CD4-positive, alpha-beta T cell (primary cell): ENCODE data around the gene EPHA1. TPM values are rescaled to one million over a fixed set of nuclear protein-coding genes. Genes with fewer than 3 reads are reported as not detected.

ENCODE experiments used
- ATAC-seq: fragments of 200-7000 bp; cut with Tn5 transposase; one replicate; pipeline ENCODE4 v1.10.0; 2022; ENCODE audit warnings: mild to moderate bottlenecking; ENCODE audit not compliant: poor library complexity
- CTCF ChIA-PET: fragments of 350-600 bp; sonication (Branson Sonifier 250); formaldehyde crosslinking; loops from one replicate; lab custom pipeline; 2021; ENCODE audit warnings: antibody characterized with exemption, inconsistent platforms; lab: Charles Lee
- POLR2A ChIA-PET: fragments of 350-600 bp; sonication (Branson Sonifier 250); formaldehyde crosslinking; loops from one replicate; lab custom pipeline; 2021; ENCODE audit warnings: antibody characterized with exemption, inconsistent platforms; lab: Charles Lee
- DNase-seq, 14 experiments: peaks; one replicate each; pipeline ENCODE4 v3.0.0-alpha.2; 2013 to 2020; ENCODE audit warnings: mixed read lengths in 2 of 14
- H3K27ac ChIP-seq, 2 donors: one replicate each; pipeline versions ENCODE4 v1.5.1 to v1.7.0; 2013; ENCODE audit warnings: low read length in 2 of 2, low read depth in 1 of 2, mild to moderate bottlenecking in 1 of 2
- H3K27me3 ChIP-seq, 2 experiments: 1 replicate in 1 of 2; 2 replicates in 1 of 2; pipeline versions ENCODE4 v1.6.1 to v1.7.0; 2013; ENCODE audit warnings: low read length in 2 of 2, control low read depth in 1 of 2, mild to moderate bottlenecking in 1 of 2, moderate library complexity in 1 of 2; ENCODE audit not compliant: insufficient read depth in 2 of 2, control insufficient read depth in 1 of 2
- H3K36me3 ChIP-seq: one replicate; pipeline ENCODE4 v1.6.1; 2013; ENCODE audit warnings: low read length, control low read depth; ENCODE audit not compliant: insufficient read depth
- H3K4me1 ChIP-seq: one replicate; pipeline ENCODE4 v1.6.1; 2013; ENCODE audit warnings: low read length, control low read depth; ENCODE audit not compliant: insufficient read depth
- H3K4me3 ChIP-seq: one replicate; pipeline ENCODE4 v1.5.1; 2013; ENCODE audit warnings: mild to moderate bottlenecking, low read length, moderate library complexity
- H3K9me3 ChIP-seq, 2 experiments: 1 replicate in 1 of 2; 2 replicates in 1 of 2; pipeline versions ENCODE4 v1.6.1 to v1.7.0; 2013; ENCODE audit warnings: low read length in 2 of 2, mild to moderate bottlenecking in 2 of 2, control low read depth in 1 of 2, moderate library complexity in 1 of 2; ENCODE audit not compliant: control insufficient read depth in 1 of 2, insufficient read depth in 1 of 2
- H3K27ac Mint-ChIP-seq: one replicate; pipeline ENCODE4 v1.8.0; 2020; ENCODE audit warnings: mixed read lengths
- H3K27me3 Mint-ChIP-seq: one replicate; pipeline ENCODE4 v1.8.0; 2021; ENCODE audit warnings: mixed read lengths
- H3K36me3 Mint-ChIP-seq: one replicate; pipeline ENCODE4 v1.8.0; 2021; ENCODE audit warnings: low read depth, mixed read lengths
- H3K4me1 Mint-ChIP-seq: one replicate; pipeline ENCODE4 v1.8.0; 2021; ENCODE audit warnings: low read depth, mixed read lengths
- H3K4me3 Mint-ChIP-seq: one replicate; pipeline ENCODE4 v1.8.0; 2020; ENCODE audit warnings: mild to moderate bottlenecking, mixed read lengths
- H3K9me3 Mint-ChIP-seq: one replicate; pipeline ENCODE4 v1.8.0; 2020; ENCODE audit warnings: mixed read lengths
- CTCF ChIP-seq: fragments of 200-600 bp; IDR thresholded peaks from one replicate; pipeline ENCODE4 v1.8.0; 2022; ENCODE audit warnings: antibody characterized with exemption, mild to moderate bottlenecking
- intact Hi-C, 2 experiments: fragments of 100-400 bp; cut with DNase I in 1 of 2; cut with micrococcal nuclease in 1 of 2; formaldehyde crosslinking; loops; one replicate each; pipeline versions ENCODE4 v1.15.1 to v1.9.0; 2023 to 2025; cut with DNase I, micrococcal nuclease
- total RNA-seq, 174 experiments: library from RNA in 2 of 174; stranded (reverse) in 2 of 174; gene quantifications; one replicate each; pipeline ENCODE4 v1.2.3 and lab custom pipeline; 2021 to 2026

EPHA1 gene
- total RNA-seq, 2 experiments from 2014 or later = 16.0 to 19.0 TPM

GRCh38 chr7:143443153-143443552 lies 34.5 kb upstream of the EPHA1 start, which contains the start of gene TAS2R60:
Gene TAS2R60, plus strand, starts transcription at chr7:143443453. Its CDS starts 0 bp downstream, at chr7:143443453.
- Mint-ChIP-seq H3K36me3 (peaks cover 13% of the 10 kb centered on the region), H3K9me3 (no peaks in the 10 kb centered on the region), H3K4me1 (peaks cover 4% of the 10 kb centered on the region), H3K27me3 (no peaks in the 10 kb centered on the region), H3K4me3 (no peak within 1 kb of the TSS), H3K27ac (no peak within 1 kb of the TSS)
- intact Hi-C loops = no loop called here
- ATAC-seq = no peak
- peaks cover 4% of the 10 kb centered on the region for H3K36me3 ChIP-seq
- no peak within 1 kb of the TSS for H3K4me3 ChIP-seq
- H3K27me3 ChIP-seq = no peaks in the 10 kb centered on the region
- ChIA-PET CTCF (no interaction called here), POLR2A (no interaction called here)
- H3K27ac ChIP-seq = no peak within 1 kb of the TSS
- H3K4me1 ChIP-seq = no peaks in the 10 kb centered on the region
- H3K9me3 ChIP-seq = no peaks in the 10 kb centered on the region
- TF ChIP-seq CTCF = no peak
- no peak for DNase-seq

GRCh38 chr7:143439866-143440265 lies 31.2 kb upstream of the EPHA1 start:
- H3K4me1 Mint-ChIP-seq = peaks cover 25% of the 10 kb centered on the region
- intact Hi-C loops = no loop called here
- ChIA-PET POLR2A (interaction anchor here (0.7 kb wide), 1 partner anchor 203 kb away, joined by 3 read pairs; no protein-coding TSS in a partner anchor), CTCF (no interaction called here)
- no peaks in the 10 kb centered on the region for H3K9me3 ChIP-seq
- H3K9me3 Mint-ChIP-seq = no peaks in the 10 kb centered on the region
- DNase-seq (no peak), ATAC-seq (no peak)
- no peaks in the 10 kb centered on the region for H3K27me3 ChIP-seq
- peaks cover 22% of the 10 kb centered on the region for H3K36me3 Mint-ChIP-seq
- H3K4me3 Mint-ChIP-seq = no peak overlapping the region
- H3K27ac ChIP-seq = no peak overlapping the region
- peaks cover 14% of the 10 kb centered on the region for H3K4me1 ChIP-seq
- H3K27me3 Mint-ChIP-seq = no peaks in the 10 kb centered on the region
- no peak overlapping the region for H3K4me3 ChIP-seq
- no peak for TF ChIP-seq CTCF
- peaks cover 4% of the 10 kb centered on the region for H3K36me3 ChIP-seq
- H3K27ac Mint-ChIP-seq = no peak overlapping the region

- CTCF ChIA-PET = no interaction called here
Measured at GRCh38 chr7:143437578-143437977, 28.9 kb upstream of the EPHA1 start.

More at GRCh38 chr7:143437578-143437977, 28.9 kb upstream of the EPHA1 start:
- H3K4me3 Mint-ChIP-seq = no peak overlapping the region
- Histone ChIP-seq H3K4me1 (peaks cover 14% of the 10 kb centered on the region), H3K27me3 (no peaks in the 10 kb centered on the region), H3K27ac (no peak overlapping the region), H3K4me3 (no peak overlapping the region), H3K9me3 (no peaks in the 10 kb centered on the region), H3K36me3 (no peaks in the 10 kb centered on the region)
- H3K4me1 Mint-ChIP-seq = peaks cover 25% of the 10 kb centered on the region
- no peaks in the 10 kb centered on the region for H3K9me3 Mint-ChIP-seq
- H3K36me3 Mint-ChIP-seq = peaks cover 33% of the 10 kb centered on the region
- intact Hi-C loops = no loop called here
- no peak for TF ChIP-seq CTCF
- ATAC-seq (no peak), DNase-seq (no peak)
- H3K27me3 Mint-ChIP-seq = no peaks in the 10 kb centered on the region
- peak overlapping the region; percentile 28 for H3K27ac Mint-ChIP-seq
- POLR2A ChIA-PET = no interaction called here
